HG02588 (cell line): ENCODE results near the gene GSC.
"Not testable (repeated sequence)": the region's sequence is repeated elsewhere in the genome, so short reads cannot be mapped to it uniquely, and the experiment has no call there.

ENCODE experiments used
- ATAC-seq: cut with Tn5 transposase; IDR thresholded peaks from one replicate; pipeline ENCODE4 v1.9.1; 2021; ENCODE audit warnings: mild to moderate bottlenecking, moderate library complexity; ENCODE audit not compliant: unreplicated experiment

GSC gene

GRCh38 chr14:94747739-94748138, 22.2 kb downstream of the GSC start:
- no peak for ATAC-seq

- ATAC-seq: not testable (repeated sequence)
Observed at GRCh38 chr14:94747153-94747552, 22.8 kb downstream of the GSC start.

GRCh38 chr14:94746131-94746530, 23.8 kb downstream of the GSC start:
- no peak for ATAC-seq

GRCh38 chr14:94738751-94739150, 31.2 kb downstream of the GSC start:
- no peak for ATAC-seq

- ATAC-seq: no peak
Observed at GRCh38 chr14:94738097-94738496, 31.8 kb downstream of the GSC start.

GRCh38 chr14:94728950-94729349, 41.0 kb downstream of the GSC start:
- ATAC-seq: no peak

GRCh38 chr14:94728440-94728839, 41.5 kb downstream of the GSC start:
- not testable (repeated sequence) for ATAC-seq

- ATAC-seq: not testable (repeated sequence)
Observed at GRCh38 chr14:94726649-94727048, 43.3 kb downstream of the GSC start.

GRCh38 chr14:94724993-94725392, 44.9 kb downstream of the GSC start:
- ATAC-seq: no peak

GRCh38 chr14:94722397-94722796, 47.5 kb downstream of the GSC start:
- ATAC-seq: no peak
